Measurements from ENCODE around the gene GFRA1.
A peak's percentile ranks its signal among the peaks of the same experiment; 100 is the strongest.

Gene GFRA1

DNA sequence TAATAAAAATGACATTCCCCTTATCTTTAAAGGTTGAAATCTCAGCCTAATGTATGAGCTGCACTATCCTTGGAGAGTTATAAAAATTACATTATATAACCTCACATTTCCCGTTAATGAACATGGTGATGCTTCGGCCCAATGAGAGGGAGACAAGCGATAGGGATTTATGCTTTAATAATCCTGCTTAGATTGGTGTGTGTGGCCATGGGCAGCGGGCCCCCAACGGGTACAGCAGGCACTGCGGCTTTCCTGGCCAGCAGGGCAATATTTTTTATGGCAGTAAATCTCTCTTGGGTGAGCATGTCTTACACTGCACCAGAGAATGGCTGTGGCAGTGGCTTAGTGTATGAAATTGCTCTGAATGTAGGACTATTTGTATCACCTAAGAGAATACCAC, 246.3 kb downstream of the GFRA1 start:
- in situ Hi-C loops (cut with MboI; ENCODE audit: low sequenced_read_pairs, unreplicated experiment), result no loop called here
- TF ChIP-seq, protein P1, sequence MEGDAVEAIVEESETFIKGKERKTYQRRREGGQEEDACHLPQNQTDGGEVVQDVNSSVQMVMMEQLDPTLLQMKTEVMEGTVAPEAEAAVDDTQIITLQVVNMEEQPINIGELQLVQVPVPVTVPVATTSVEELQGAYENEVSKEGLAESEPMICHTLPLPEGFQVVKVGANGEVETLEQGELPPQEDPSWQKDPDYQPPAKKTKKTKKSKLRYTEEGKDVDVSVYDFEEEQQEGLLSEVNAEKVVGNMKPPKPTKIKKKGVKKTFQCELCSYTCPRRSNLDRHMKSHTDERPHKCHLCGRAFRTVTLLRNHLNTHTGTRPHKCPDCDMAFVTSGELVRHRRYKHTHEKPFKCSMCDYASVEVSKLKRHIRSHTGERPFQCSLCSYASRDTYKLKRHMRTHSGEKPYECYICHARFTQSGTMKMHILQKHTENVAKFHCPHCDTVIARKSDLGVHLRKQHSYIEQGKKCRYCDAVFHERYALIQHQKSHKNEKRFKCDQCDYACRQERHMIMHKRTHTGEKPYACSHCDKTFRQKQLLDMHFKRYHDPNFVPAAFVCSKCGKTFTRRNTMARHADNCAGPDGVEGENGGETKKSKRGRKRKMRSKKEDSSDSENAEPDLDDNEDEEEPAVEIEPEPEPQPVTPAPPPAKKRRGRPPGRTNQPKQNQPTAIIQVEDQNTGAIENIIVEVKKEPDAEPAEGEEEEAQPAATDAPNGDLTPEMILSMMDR (IDR thresholded peaks at IDR 0.05; ENCODE audit: borderline replicate concordance, control extremely low read depth, extremely low read depth, insufficient read depth, missing control alignments), result no peak
- DNase-seq (ENCODE audit: low spot score), result no peak

DNA sequence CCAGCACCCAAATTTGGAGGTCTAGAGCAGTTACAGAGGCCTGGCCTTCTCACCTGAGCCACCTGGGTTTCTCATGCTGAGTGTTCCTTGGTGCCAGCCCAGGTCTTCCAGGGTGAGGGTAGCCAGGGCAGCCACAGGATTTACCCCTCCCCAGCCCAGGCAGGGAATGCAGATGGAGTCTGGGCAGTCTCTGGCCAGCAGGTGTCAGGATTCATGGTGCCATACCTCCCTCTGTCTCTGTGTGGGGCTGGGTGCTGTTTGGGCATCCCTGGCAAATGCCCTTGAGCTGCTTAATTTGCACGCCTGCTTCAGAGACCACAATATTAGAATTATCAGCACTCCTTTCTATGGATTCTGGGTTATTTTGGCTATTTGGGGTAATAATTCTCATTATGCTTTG, 246.7 kb downstream of the GFRA1 start:
- in situ Hi-C loops (cut with MboI; ENCODE audit: low sequenced_read_pairs, unreplicated experiment), result no loop called here
- DNase-seq (ENCODE audit: low spot score), result no peak
- TF ChIP-seq, protein P1 (IDR thresholded peaks at IDR 0.05; ENCODE audit: borderline replicate concordance, control extremely low read depth, extremely low read depth, insufficient read depth, missing control alignments), result no peak

DNA sequence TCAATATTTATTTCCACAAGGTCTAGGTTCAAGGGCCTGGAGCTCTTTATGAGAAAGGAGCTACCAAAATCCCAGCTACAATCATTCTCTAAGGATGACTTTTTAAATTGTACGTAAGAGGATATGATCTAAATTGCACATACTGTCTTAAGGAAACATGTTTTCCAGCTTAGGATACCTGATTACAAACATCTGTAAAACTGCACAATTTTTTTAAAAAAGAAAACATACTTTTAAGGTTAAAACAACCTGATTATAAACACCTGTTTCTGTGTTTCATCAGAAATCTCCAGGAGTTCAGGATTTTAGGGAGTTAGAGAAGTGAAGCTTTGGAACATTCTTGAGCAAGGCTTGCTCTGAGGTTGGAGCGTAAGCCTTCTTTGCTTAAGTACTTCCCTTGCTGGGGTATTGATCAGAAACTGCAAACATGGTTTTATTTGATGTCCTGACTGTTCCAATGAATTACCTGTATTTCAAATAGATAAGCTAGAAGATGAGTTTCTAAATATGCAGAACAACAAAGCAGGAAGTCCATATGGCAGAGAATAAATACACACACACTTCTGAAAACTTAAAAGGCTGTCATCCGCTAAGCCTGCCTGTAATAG, 248.6 kb downstream of the GFRA1 start:
- TF ChIP-seq, protein P1 (IDR thresholded peaks at IDR 0.05; ENCODE audit: borderline replicate concordance, control extremely low read depth, extremely low read depth, insufficient read depth, missing control alignments), result no peak
- DNase-seq (ENCODE audit: low spot score), result no peak
- in situ Hi-C loops (cut with MboI; ENCODE audit: low sequenced_read_pairs, unreplicated experiment), result no loop called here

- DNase-seq (ENCODE audit: low spot score), result no peak
- in situ Hi-C loops (cut with MboI; ENCODE audit: low sequenced_read_pairs, unreplicated experiment), result no loop called here
- TF ChIP-seq, protein P1 (IDR thresholded peaks at IDR 0.05; ENCODE audit: borderline replicate concordance, control extremely low read depth, extremely low read depth, insufficient read depth, missing control alignments), result no peak
Observed at GRCh38 chr10:116017405-116017804, 255.6 kb downstream of the GFRA1 start.

- DNase-seq (ENCODE audit: low spot score), result no peak
- in situ Hi-C loops (cut with MboI; ENCODE audit: low sequenced_read_pairs, unreplicated experiment), result no loop called here
- TF ChIP-seq, protein P1 (IDR thresholded peaks at IDR 0.05; ENCODE audit: borderline replicate concordance, control extremely low read depth, extremely low read depth, insufficient read depth, missing control alignments), result no peak
Observed at GRCh38 chr10:116015583-116016333, 257.2 kb downstream of the GFRA1 start.

- in situ Hi-C loops (cut with MboI; ENCODE audit: low sequenced_read_pairs, unreplicated experiment), result no loop called here
- DNase-seq (ENCODE audit: low spot score), result peak; percentile 22
- TF ChIP-seq, protein P1 (IDR thresholded peaks at IDR 0.05; ENCODE audit: borderline replicate concordance, control extremely low read depth, extremely low read depth, insufficient read depth, missing control alignments), result no peak
Observed at GRCh38 chr10:116014871-116015582, 258.0 kb downstream of the GFRA1 start.

All from GM13976 (cell line).